Measurements from ENCODE around the gene OAT. TPM values are rescaled to one million over a fixed set of nuclear protein-coding genes. Genes with fewer than 3 reads are reported as not detected.

The OAT gene
- total RNA-seq, 2 donors from 2014 or later = 29.5 to 34.3 TPM

DNA sequence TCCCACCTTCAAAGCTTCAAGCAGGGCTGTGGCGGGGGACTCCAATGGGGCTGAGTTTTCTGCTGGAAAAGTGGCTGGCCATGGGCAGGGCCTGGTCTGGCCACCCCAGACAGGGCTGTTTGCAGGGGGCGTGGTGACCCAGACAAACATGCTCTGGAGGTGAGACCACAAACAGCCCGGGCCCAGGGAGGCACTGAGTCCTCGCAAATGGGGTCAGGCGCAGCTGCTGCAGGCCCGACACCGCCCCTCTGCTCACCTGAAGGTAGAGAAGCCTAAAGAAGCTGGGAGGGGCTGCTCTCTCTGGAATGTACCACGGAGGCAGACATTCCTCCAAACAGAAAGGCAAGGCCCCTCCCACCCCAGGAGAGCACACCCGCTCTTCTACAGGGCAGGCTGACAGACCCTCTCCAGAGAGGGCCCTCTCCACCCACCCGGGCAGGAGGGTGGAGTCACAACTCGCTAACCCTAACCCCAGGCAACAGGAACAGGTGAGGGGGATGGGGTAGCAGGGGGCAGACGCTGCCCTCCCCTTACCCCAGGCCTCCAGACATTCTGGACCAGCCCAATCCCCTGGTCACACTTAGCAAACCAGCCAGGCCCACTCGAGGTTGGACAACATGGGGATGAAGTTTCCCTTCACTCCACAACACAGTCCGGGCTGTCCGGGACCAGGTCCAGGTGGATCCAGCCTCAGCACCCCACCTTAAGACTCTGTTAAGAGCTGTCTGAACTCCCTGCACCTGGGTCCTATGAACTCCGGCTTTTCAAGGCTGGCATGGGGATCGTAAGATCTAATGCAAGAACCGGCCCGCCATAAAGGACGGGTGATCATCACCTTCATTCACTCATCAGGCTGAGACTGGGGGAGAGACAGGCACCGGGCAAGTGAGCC lies 32.3 kb downstream of the OAT start:
- no peak overlapping the region for H3K4me3 Mint-ChIP-seq
- peaks cover 12% of the 10 kb centered on the region for H3K27me3 Mint-ChIP-seq (ENCODE audit: low read depth)
- H3K9me3 Mint-ChIP-seq = no peaks in the 10 kb centered on the region
- no peaks in the 10 kb centered on the region for H3K4me1 Mint-ChIP-seq (ENCODE audit: low read depth)
- DNase-seq (no peak), ATAC-seq (replicated peaks in 1 of 2) (no peak)
- H3K27ac Mint-ChIP-seq = no peak overlapping the region
- no peaks in the 10 kb centered on the region for H3K36me3 Mint-ChIP-seq (ENCODE audit: insufficient read depth in 2 of 2)

DNA sequence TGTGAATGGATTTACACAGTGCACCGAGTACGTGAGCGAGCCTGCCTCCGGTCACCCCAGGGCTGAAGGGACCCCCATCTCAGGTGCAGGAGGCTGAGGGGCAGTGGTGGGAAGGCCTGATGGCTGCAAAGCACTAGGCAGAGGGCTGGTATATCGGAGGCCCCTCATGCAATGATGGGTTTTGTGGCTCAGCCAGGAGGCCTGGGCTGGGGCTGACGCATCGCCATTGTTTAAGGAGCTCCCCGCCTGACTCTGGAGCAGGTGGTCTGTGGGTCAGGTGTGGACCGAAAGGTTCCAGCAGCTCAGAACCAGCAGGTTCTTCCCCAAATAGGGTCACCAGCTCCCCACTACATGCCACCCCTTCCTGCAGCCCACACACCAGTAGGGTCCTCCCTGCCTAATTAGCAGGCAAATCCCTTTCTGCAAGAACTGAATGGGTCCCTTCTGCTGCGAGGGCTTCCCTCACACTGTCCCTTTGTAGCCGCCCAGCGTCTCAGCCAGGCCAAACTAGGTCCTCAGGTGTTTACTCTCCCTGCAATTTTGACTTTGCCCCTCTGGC lies 33.0 kb downstream of the OAT start:
- no peaks in the 10 kb centered on the region for H3K36me3 Mint-ChIP-seq (ENCODE audit: insufficient read depth in 2 of 2)
- H3K4me3 Mint-ChIP-seq = no peak overlapping the region
- no peak overlapping the region for H3K27ac Mint-ChIP-seq
- peaks cover 19% of the 10 kb centered on the region for H3K27me3 Mint-ChIP-seq (ENCODE audit: low read depth)
- no peaks in the 10 kb centered on the region for H3K9me3 Mint-ChIP-seq
- ATAC-seq (replicated peaks in 1 of 2) (no peak), DNase-seq (no peak)
- peaks cover 4% of the 10 kb centered on the region for H3K4me1 Mint-ChIP-seq (ENCODE audit: low read depth)

DNA sequence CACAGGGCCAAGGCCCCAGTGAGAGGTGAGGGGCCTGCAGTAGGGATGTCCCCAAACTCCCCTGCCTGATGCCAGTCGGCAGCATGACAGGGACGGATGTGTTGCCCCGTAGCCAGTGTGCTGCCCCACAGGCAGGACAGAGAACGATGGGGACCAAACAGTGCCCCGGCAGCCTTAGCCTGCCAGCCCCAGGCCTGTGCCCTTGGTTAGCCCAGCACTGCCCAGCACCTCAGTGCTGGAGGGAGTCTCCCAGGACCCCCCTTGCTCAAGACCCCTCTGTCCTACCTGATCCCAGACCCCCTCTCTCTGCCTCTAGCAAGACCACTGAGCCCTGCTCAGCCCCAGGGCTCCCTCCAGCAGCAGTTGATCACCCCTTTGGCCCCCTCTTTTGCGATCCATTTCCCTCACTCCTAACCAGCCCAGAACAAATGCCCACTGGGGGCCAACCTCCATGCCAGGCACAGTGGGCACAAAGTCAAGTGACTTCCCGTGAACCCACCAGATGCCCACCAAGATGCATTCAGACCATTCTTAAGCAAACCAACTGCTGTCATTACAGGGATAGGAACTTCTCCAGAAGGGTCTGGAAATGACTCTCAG lies 34.0 kb downstream of the OAT start:
- Mint-ChIP-seq H3K4me3 (no peak overlapping the region), H3K36me3 (ENCODE audit: insufficient read depth in 2 of 2) (no peaks in the 10 kb centered on the region), H3K27me3 (ENCODE audit: low read depth) (peaks cover 29% of the 10 kb centered on the region), H3K4me1 (ENCODE audit: low read depth) (peaks cover 8% of the 10 kb centered on the region), H3K9me3 (no peaks in the 10 kb centered on the region), H3K27ac (no peak overlapping the region)
- ATAC-seq (replicated peaks in 1 of 2) = no peak
- DNase-seq = no peak

DNA sequence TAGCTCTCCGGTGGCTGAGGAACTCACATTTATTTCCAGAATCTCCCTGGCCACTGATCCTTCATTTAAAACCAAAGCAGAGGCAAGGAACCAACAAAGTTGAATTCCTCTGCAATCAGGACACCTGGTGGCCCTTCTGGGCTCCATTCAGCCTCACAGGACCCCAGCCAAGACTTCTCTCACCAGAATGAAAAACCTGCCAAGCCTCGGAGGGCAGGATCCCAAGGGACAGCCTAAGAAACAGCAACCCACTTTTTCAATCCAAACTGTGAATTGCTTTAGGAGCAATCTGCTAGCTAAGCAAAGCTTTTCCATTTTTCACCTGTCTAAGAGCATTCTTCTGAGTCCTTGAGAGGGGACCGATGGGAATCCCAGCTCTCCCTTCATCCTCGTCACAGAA lies 34.6 kb downstream of the OAT start:
- H3K27ac Mint-ChIP-seq = no peak overlapping the region

DNA sequence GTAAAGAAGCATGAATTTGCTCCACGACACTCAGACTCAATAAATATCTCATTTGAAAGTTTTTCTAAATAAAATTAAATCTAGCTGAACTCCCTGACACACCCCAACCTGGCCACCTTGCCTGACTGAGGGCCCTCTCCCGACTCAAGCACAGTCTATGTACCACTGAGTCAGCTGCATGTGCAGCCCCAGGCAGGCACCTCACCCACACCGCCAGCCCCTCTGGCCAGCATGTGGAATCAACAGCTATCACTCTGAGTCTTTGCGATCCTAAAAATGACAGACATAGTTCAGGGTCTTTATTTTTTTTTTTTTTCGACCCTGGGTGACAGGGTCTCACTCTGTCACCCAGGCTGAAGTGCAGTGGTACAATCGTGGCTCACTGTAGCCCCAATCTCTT lies 35.2 kb downstream of the OAT start:
- no peak overlapping the region for H3K27ac Mint-ChIP-seq
- H3K9me3 Mint-ChIP-seq = no peaks in the 10 kb centered on the region
- no peak for DNase-seq
- H3K4me3 Mint-ChIP-seq = no peak overlapping the region
- no peaks in the 10 kb centered on the region for H3K36me3 Mint-ChIP-seq (ENCODE audit: insufficient read depth in 2 of 2)
- peaks cover 8% of the 10 kb centered on the region for H3K4me1 Mint-ChIP-seq (ENCODE audit: low read depth)
- ATAC-seq (replicated peaks in 1 of 2) = no peak
- H3K27me3 Mint-ChIP-seq (ENCODE audit: low read depth) = peaks cover 36% of the 10 kb centered on the region

More for the DNA sequence above, 34.6 kb downstream of the OAT start:
- Mint-ChIP-seq H3K27me3 (ENCODE audit: low read depth) (peaks cover 30% of the 10 kb centered on the region), H3K4me3 (no peak overlapping the region), H3K9me3 (no peaks in the 10 kb centered on the region), H3K36me3 (ENCODE audit: insufficient read depth in 2 of 2) (no peaks in the 10 kb centered on the region), H3K4me1 (ENCODE audit: low read depth) (peaks cover 8% of the 10 kb centered on the region)
- ATAC-seq (replicated peaks in 1 of 2) = no peak
- no peak for DNase-seq

DNA sequence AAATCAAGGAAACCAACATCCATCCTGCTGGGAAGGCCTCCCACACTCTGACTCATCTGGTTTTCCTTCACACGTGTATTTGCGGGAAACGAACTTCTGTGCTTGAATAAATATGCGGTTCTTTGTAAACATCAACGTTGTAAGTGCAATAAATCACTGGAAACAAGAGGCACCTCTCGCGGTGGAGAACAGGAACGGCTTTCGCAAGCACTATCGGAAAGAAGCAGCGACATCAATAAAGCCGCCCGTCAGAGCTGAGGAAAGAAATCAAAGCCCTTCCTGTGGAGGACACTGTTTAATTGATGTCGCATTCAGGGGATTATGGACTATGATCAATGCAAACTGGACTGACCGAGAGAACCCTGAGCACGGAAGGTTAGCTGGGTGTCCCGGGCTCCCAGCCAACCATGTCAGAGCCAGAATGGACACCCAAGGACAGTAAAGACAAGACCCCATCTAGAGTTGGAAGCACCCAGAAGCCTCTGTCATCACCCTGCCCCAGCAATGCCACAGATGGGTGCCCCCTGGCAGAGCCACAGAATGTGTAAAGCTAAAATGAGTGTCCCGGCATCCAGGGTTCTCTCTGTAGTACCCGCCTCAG lies 37.6 kb downstream of the OAT start:
- H3K9me3 Mint-ChIP-seq = no peaks in the 10 kb centered on the region
- peaks cover 8% of the 10 kb centered on the region for H3K4me1 Mint-ChIP-seq (ENCODE audit: low read depth)
- H3K4me3 Mint-ChIP-seq = no peak overlapping the region
- no peak overlapping the region for H3K27ac Mint-ChIP-seq
- peaks cover 38% of the 10 kb centered on the region for H3K27me3 Mint-ChIP-seq (ENCODE audit: low read depth)
- H3K36me3 Mint-ChIP-seq (ENCODE audit: insufficient read depth in 2 of 2) = no peaks in the 10 kb centered on the region
- DNase-seq (no peak), ATAC-seq (replicated peaks in 1 of 2) (no peak)

DNA sequence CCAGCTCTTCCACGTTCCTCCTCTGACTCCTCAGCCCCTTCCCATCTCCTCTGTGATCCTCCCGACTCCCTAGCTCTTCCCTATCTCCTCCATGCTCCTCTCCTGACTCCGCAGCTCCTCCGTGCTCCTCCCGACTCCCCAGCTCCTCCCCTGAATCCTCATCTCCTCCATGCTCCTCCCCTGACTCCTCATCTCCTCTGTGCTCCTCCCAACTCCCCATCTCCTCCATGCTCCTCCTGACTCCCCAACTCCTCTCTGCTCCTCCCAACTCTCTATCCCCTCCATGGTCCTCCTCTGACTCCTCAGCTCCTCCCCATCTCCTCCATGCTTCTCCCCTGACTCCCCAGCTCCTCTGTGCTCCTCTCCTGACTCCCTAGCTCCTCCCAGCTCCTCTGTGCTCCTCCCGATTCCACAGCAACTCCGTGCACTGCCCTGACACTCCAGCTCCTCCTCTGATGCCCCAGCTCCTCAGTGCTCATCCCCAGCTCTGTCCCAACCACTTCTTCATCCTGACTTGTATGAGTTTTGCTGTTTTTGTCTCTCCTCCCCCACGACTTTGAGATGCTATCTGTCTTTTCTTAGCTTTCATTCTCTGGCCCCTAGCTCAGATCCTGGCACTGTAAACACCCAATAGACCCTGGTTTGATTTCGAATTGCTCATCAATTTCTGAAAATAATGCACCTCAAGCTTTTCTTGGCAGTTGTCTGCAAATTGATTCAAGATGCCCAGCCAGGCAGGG lies 38.3 kb downstream of the OAT start:
- Mint-ChIP-seq H3K27me3 (ENCODE audit: low read depth) (peaks cover 38% of the 10 kb centered on the region), H3K4me1 (ENCODE audit: low read depth) (peaks cover 8% of the 10 kb centered on the region), H3K4me3 (no peak overlapping the region), H3K36me3 (ENCODE audit: insufficient read depth in 2 of 2) (no peaks in the 10 kb centered on the region), H3K9me3 (no peaks in the 10 kb centered on the region), H3K27ac (no peak overlapping the region)
- DNase-seq (no peak), ATAC-seq (replicated peaks in 1 of 2) (no peak)

DNA sequence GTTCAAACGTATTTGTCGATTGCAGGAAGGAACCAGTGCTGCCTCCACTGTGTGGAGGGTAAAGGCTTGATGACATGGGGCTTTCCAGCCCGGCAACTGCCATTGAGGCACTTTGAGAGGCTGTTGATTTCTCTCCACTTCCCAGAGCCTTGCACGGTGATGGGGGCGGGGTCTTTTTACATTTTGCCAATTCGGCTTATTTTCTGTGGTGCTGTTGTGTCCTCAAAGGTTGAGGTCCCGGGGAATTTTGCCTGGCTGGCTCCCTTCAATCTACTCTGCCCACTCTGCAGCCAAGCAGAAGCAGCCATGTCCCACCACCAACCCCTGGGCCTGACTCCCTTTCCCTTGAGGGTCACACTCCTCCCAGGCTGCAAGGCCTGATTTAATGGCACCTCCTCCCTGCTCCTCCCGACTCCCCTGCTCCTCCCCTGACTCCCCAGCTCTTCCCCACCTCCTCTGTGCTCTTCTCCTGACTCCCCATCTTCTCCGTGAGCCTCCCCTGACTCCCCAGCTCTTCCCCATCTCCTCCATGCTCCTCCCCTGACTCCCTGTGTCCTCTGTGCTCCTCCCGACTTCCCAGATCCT lies 39.0 kb downstream of the OAT start:
- no peak overlapping the region for H3K27ac Mint-ChIP-seq
- ATAC-seq (replicated peaks in 1 of 2) (no peak), DNase-seq (no peak)
- no peaks in the 10 kb centered on the region for H3K36me3 Mint-ChIP-seq (ENCODE audit: insufficient read depth in 2 of 2)
- no peaks in the 10 kb centered on the region for H3K9me3 Mint-ChIP-seq
- peaks cover 8% of the 10 kb centered on the region for H3K4me1 Mint-ChIP-seq (ENCODE audit: low read depth)
- no peak overlapping the region for H3K4me3 Mint-ChIP-seq
- peaks cover 34% of the 10 kb centered on the region for H3K27me3 Mint-ChIP-seq (ENCODE audit: low read depth)

DNA sequence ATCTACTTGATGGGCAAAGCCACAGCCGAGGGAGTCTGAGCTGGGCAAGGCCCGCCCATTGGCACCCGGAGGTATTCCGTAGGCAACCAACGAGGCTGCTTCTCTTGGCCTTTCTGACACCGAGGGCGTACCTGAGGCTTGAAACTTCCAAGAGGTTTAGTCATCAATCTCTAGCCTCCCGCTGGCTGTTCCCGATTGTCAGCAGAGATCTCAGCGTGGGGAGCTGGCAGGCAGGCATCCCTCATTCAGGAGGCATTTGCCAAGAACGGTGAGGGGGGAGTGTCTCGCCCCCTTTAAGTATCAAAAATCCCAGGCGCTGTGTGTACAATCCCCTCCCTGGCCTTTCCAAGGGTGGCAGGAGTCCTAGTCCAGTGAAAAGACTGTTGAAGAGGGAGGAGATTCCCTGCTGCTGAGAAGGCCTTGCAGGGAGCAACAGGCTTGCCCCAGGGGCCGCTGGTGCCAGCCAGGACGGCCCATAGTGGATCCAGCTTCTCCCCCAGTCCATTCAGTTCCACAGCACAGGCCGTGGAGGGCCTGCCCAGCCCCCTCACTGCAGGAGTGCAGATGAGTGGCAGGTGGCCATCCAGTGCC lies 39.7 kb downstream of the OAT start:
- no peak overlapping the region for H3K27ac Mint-ChIP-seq
- ATAC-seq (replicated peaks in 1 of 2) (no peak), DNase-seq (no peak)
- peaks cover 8% of the 10 kb centered on the region for H3K4me1 Mint-ChIP-seq (ENCODE audit: low read depth)
- no peak overlapping the region for H3K4me3 Mint-ChIP-seq
- H3K27me3 Mint-ChIP-seq (ENCODE audit: low read depth) = peaks cover 30% of the 10 kb centered on the region
- H3K9me3 Mint-ChIP-seq = no peaks in the 10 kb centered on the region
- no peaks in the 10 kb centered on the region for H3K36me3 Mint-ChIP-seq (ENCODE audit: insufficient read depth in 2 of 2)

DNA sequence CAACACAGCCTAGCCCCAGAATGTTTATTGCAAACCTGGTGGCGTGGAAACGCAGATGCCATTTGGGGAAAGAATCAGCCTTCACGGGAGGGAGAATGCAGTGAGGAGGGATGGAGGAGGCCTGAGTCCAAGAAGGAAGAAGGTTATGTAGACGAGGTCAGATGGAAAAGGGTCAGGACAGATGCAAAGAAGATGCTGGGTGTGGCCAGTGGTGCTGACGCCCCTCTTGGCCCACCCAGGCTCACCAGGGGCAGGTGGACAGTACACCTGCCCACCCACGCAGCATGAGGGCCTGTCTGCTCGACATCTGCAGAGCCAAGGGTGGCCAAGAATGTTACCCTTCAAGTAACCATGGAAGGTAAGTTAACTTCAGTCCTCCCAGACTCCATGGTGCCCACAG lies 40.5 kb downstream of the OAT start:
- no peak for ATAC-seq (replicated peaks in 1 of 2)
- H3K36me3 Mint-ChIP-seq (ENCODE audit: insufficient read depth in 2 of 2) = no peaks in the 10 kb centered on the region
- peaks cover 30% of the 10 kb centered on the region for H3K27me3 Mint-ChIP-seq (ENCODE audit: low read depth)

DNA sequence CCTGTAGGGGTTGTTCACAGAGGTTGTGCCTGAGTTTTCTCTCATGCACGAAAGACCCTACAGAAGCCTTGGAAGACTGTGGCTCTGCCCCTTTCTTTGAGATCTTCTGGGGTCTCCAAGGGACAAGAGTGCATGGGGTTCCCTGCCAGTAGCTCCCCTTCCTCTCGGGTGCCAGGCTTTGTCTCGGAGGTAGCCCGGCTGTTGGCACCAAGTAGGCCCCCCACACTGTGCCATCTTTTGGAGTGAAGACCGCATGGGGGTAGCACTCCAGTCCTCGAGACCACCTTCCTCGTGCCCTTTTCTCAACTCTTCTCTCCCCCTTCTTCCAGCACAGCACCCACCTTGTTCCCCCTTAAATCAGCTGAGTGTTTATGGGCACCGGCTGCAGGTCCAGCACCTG lies 41.6 kb downstream of the OAT start:
- no peak for DNase-seq
- Mint-ChIP-seq H3K36me3 (ENCODE audit: insufficient read depth in 2 of 2) (no peaks in the 10 kb centered on the region), H3K27ac (no peak overlapping the region), H3K4me3 (no peak overlapping the region), H3K27me3 (ENCODE audit: low read depth) (peaks cover 30% of the 10 kb centered on the region), H3K4me1 (ENCODE audit: low read depth) (peaks cover 8% of the 10 kb centered on the region), H3K9me3 (no peaks in the 10 kb centered on the region)
- no peak for ATAC-seq (replicated peaks in 1 of 2)

More for the DNA sequence above, 40.5 kb downstream of the OAT start:
- no peak overlapping the region for H3K27ac Mint-ChIP-seq
- H3K9me3 Mint-ChIP-seq = no peaks in the 10 kb centered on the region
- no peak overlapping the region for H3K4me3 Mint-ChIP-seq
- H3K4me1 Mint-ChIP-seq (ENCODE audit: low read depth) = peaks cover 8% of the 10 kb centered on the region
- no peak for DNase-seq

DNA sequence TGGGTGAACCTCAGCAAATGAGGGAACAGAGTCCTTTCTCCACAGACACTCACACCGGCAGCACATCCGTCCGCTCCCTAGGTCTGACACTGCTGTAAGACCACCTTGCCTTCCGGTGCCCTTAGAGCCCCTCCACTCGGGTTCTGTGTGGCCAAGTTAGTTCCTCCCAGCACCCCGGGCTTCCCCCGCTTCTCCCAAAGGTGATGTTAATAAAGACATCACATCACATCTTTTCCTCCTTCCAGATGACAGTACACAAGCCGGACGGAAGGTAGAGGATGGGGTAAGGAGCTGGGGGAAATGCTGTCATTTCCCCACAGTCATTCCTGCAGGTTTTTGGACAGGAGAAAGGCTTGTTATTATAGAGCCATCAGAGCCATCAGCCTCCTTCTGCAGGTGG lies 42.3 kb downstream of the OAT start:
- Mint-ChIP-seq H3K9me3 (no peaks in the 10 kb centered on the region), H3K27ac (no peak overlapping the region), H3K36me3 (ENCODE audit: insufficient read depth in 2 of 2) (no peaks in the 10 kb centered on the region), H3K4me1 (ENCODE audit: low read depth) (peaks cover 8% of the 10 kb centered on the region), H3K27me3 (ENCODE audit: low read depth) (peaks cover 26% of the 10 kb centered on the region), H3K4me3 (no peak overlapping the region)
- no peak for ATAC-seq (replicated peaks in 1 of 2)
- DNase-seq = no peak
